HCT116 (cell line): ENCODE data around the gene KIRREL3.

Experiments
- CTCF ChIP-seq, 3 experiments: fragments of 200-600 bp in 1 of 3; sonication (generic) in 1 of 3; IDR thresholded peaks in 2 of 3; conservative IDR thresholded peaks in 1 of 3; 2 replicates each; pipeline ENCODE4 v1.5.1; 2012 to 2017; ENCODE audit warnings: low read depth in 2 of 3, low read length in 2 of 3, antibody characterized with exemption in 1 of 3, borderline replicate concordance in 1 of 3, control low read depth in 1 of 3, mild to moderate bottlenecking in 1 of 3, mixed read lengths in 1 of 3, mixed run types in 1 of 3, moderate library complexity in 1 of 3; ENCODE audit not compliant: insufficient read depth in 1 of 3
- POLR2A ChIP-seq: IDR thresholded peaks from 2 replicates; pipeline ENCODE4 v1.7.0; 2011; ENCODE audit warnings: borderline replicate concordance; ENCODE audit not compliant: insufficient read depth, insufficient read length; ENCODE audit errors: extremely low read depth
- POLR2AphosphoS5 ChIP-seq: IDR thresholded peaks from 2 replicates; pipeline ENCODE4 v1.6.1; 2011; ENCODE audit warnings: mild to moderate bottlenecking, low read depth, low read length, moderate library complexity
- REST ChIP-seq: IDR thresholded peaks from 2 replicates; pipeline ENCODE4 v1.6.1; 2012; ENCODE audit warnings: low read depth
- TCF7L2 ChIP-seq: IDR thresholded peaks from 2 replicates; pipeline ENCODE4 v1.7.0; 2011; ENCODE audit warnings: borderline replicate concordance, inconsistent platforms; ENCODE audit not compliant: insufficient read depth, insufficient read length; ENCODE audit errors: extremely low read depth

GRCh38 chr11:126756855-126757254, 243.7 kb downstream of the KIRREL3 start:
- no peak for TF ChIP-seq CTCF (IDR thresholded peaks at IDR 0.05 in 2 of 3, conservative IDR thresholded peaks at IDR 0.05 in 1 of 3; ENCODE audit: borderline replicate concordance in 1 of 3, insufficient read depth in 1 of 3, low read depth in 2 of 3, low read length in 2 of 3)
- TF ChIP-seq REST, result no peak
- no peak for TF ChIP-seq POLR2AphosphoS5
- TF ChIP-seq TCF7L2, result no peak
- no peak for TF ChIP-seq POLR2A
